HUES64 (cell line): ENCODE data around the gene RPH3AL.
"Not testable (repeated sequence)": the region's sequence is repeated elsewhere in the genome, so short reads cannot be mapped to it uniquely, and the experiment has no call there.

ENCODE experiments used
- H3K27ac ChIP-seq: 2 replicates; pipeline ENCODE4 v1.7.0; 2013; ENCODE audit warnings: low read depth, low read length, inconsistent platforms
- H3K27me3 ChIP-seq: 2 replicates; pipeline ENCODE4 v1.6.1; 2013; ENCODE audit warnings: mild to moderate bottlenecking, low read length; ENCODE audit not compliant: insufficient read depth
- H3K36me3 ChIP-seq: 2 replicates; pipeline ENCODE4 v1.6.1; 2013; ENCODE audit warnings: mild to moderate bottlenecking, low read length; ENCODE audit not compliant: insufficient read depth
- H3K4me1 ChIP-seq: 2 replicates; pipeline ENCODE4 v1.6.1; 2013; ENCODE audit warnings: mild to moderate bottlenecking, low read length, moderate library complexity; ENCODE audit not compliant: insufficient read depth
- H3K4me3 ChIP-seq: 2 replicates; pipeline ENCODE4 v1.5.1; 2013; ENCODE audit warnings: mild to moderate bottlenecking, low read length, moderate library complexity
- H3K9ac ChIP-seq: 2 replicates; pipeline ENCODE4 v1.6.1; 2013; ENCODE audit warnings: mild to moderate bottlenecking, low read depth, low read length
- H3K9me3 ChIP-seq: 2 replicates; pipeline ENCODE4 v1.6.1; 2013; ENCODE audit warnings: low read depth, low read length; ENCODE audit not compliant: insufficient read depth
- WGBS: fragments of 150-250, 120-280 bp; methylation state at CpG from one replicate; pipeline ENCODE4 v1.1.7; 2013; ENCODE audit warnings: missing lambda C conversion rate; 5-methylcytosine and 5-hydroxymethylcytosine counted together

RPH3AL gene

DNA sequence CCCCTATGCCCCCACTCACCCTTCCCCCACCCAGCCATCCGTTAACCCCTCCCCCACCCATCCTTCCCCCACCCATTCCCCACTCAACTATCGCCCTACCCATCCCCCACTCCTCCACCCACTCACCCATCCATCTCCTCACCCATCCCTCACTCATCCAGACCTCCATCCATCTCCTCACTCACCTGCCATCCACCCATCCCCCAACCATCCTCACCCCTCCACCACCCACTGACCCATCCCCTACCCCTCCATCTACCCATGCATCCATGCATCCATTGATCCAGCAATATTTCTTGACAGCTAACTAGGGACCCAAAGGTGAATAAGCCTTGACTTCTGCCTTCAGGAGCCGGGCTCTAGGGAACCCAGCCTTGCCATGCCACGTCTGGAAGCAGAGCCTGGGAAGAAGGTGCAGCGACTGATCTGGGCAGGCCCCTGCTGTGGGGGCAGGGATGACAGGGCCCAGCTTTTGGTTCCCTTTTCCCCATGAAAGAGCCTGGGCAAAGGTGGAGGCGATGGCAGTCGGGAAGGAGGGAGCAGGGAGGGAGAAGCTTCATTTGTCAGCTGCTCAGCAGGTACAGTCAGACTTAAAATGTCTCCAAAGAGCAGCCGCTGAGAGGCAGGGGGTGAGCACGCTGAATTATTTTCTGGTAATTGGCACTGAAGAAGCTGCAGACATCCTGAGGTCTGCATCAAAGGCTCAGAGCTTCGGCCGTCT, 148.0 kb downstream of the RPH3AL start:
- Histone ChIP-seq H3K9ac (no peak overlapping the region), H3K4me3 (no peak overlapping the region), H3K9me3 (no peaks in the 10 kb centered on the region), H3K27me3 (peaks cover 3% of the 10 kb centered on the region; the same call in 1 of the 2 replicates), H3K27ac (no peak overlapping the region), H3K4me1 (no peaks in the 10 kb centered on the region), H3K36me3 (no peaks in the 10 kb centered on the region)
- WGBS: 66% methylated on average over 10 of the region's 11 CpGs

DNA sequence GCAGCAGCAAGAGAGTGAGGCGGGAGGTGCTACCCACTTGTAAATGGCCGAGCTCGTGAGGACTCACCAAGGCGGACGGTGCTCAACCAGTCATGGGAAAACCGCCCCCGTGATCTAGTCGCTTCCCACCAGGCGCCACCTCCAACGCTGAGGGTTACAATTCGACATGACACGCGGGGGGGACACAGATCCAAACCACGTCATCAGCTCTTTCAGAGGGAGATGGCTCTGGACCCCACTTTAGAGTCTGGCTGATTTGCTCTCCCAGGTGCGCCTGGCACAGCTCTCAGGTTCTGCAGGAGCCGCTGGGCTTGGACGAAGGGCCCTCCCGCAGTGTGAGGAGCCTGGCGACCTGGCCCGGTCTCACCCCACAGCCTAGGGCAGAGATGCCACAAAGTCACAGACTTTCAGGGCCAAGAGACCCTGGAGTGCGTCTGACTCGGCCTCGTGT, 150.1 kb downstream of the RPH3AL start:
- H3K9ac ChIP-seq: no peak overlapping the region
- H3K27me3 ChIP-seq: no peaks in the 10 kb centered on the region
- H3K36me3 ChIP-seq: no peaks in the 10 kb centered on the region
- peaks cover 8% of the 10 kb centered on the region; the same call in 1 of the 2 replicates for H3K4me1 ChIP-seq
- no peak overlapping the region for H3K4me3 ChIP-seq
- 86% methylated on average over 23 of the region's 23 CpGs for WGBS
- H3K27ac ChIP-seq: no peak overlapping the region
- H3K9me3 ChIP-seq: no peaks in the 10 kb centered on the region

DNA sequence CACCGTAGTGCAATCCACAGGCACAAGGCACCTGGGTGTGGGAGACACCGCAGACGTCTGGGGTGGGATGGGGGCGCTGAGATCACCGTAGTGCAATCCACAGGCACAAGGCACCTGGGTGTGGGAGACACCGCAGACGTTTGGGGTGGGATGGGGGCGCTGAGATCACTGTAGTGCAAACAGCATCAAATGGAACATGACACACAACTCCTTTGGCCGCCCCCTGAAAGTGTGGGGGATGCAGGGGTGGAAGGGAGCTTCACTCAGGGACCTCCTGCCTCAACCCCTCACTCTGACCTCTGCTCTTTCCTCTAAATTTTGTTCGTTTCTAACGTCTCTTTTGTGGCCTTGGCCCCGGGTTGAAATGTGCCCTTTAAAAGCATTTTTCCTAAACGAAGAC, 150.9 kb downstream of the RPH3AL start:
- H3K27me3 ChIP-seq, H3K36me3 ChIP-seq, H3K4me1 ChIP-seq, H3K9me3 ChIP-seq, H3K4me3 ChIP-seq, H3K27ac ChIP-seq, H3K9ac ChIP-seq: not testable (repeated sequence)
- 91% methylated on average over 8 of the region's 13 CpGs for WGBS

DNA sequence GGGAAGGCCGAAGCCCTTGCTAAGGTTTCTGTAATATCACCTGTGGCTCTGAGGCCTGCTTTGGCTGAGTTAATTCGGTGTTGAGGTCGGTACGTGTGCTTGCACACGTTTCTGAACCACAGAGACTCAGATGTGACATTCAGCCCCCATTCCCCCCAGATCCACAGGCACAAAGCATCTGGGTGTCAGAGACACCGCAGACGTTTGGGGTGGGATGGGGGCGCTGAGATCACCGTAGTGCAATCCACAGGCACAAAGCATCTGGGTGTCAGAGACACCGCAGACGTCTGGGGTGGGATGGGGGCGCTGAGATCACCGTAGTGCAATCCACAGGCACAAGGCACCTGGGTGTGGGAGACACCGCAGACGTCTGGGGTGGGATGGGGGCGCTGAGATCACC, 151.3 kb downstream of the RPH3AL start:
- not testable (repeated sequence) for H3K27ac ChIP-seq, H3K9ac ChIP-seq, H3K9me3 ChIP-seq, H3K4me3 ChIP-seq, H3K27me3 ChIP-seq, H3K4me1 ChIP-seq, H3K36me3 ChIP-seq
- WGBS: 93% methylated on average over 5 of the region's 16 CpGs

GRCh38 chr17:200586-200985, 152.0 kb downstream of the RPH3AL start:
- no peak overlapping the region for H3K4me3 ChIP-seq
- H3K9me3 ChIP-seq: no peaks in the 10 kb centered on the region
- H3K4me1 ChIP-seq: peaks cover 8% of the 10 kb centered on the region; the same call in 1 of the 2 replicates
- H3K27me3 ChIP-seq: no peaks in the 10 kb centered on the region
- 61% methylated on average over 10 of the region's 10 CpGs for WGBS
- no peaks in the 10 kb centered on the region for H3K36me3 ChIP-seq
- H3K27ac ChIP-seq: no peak overlapping the region
- H3K9ac ChIP-seq: no peak overlapping the region

- Histone ChIP-seq H3K27me3 (no peaks in the 10 kb centered on the region), H3K4me3 (no peak overlapping the region), H3K9ac (no peak overlapping the region), H3K4me1 (peaks cover 8% of the 10 kb centered on the region; the same call in 1 of the 2 replicates), H3K36me3 (no peaks in the 10 kb centered on the region), H3K9me3 (no peaks in the 10 kb centered on the region), H3K27ac (no peak overlapping the region)
- 57% methylated on average over 14 of the region's 14 CpGs for WGBS
Measured at GRCh38 chr17:199806-200545, 152.6 kb downstream of the RPH3AL start.

- peaks cover 8% of the 10 kb centered on the region; the same call in 1 of the 2 replicates for H3K4me1 ChIP-seq
- H3K4me3 ChIP-seq: no peak overlapping the region
- H3K36me3 ChIP-seq: no peaks in the 10 kb centered on the region
- 54% methylated on average over 8 of the region's 8 CpGs for WGBS
- H3K27me3 ChIP-seq: no peaks in the 10 kb centered on the region
- no peaks in the 10 kb centered on the region for H3K9me3 ChIP-seq
- H3K27ac ChIP-seq: no peak overlapping the region
- no peak overlapping the region for H3K9ac ChIP-seq
Measured at GRCh38 chr17:199191-199604, 153.4 kb downstream of the RPH3AL start.

DNA sequence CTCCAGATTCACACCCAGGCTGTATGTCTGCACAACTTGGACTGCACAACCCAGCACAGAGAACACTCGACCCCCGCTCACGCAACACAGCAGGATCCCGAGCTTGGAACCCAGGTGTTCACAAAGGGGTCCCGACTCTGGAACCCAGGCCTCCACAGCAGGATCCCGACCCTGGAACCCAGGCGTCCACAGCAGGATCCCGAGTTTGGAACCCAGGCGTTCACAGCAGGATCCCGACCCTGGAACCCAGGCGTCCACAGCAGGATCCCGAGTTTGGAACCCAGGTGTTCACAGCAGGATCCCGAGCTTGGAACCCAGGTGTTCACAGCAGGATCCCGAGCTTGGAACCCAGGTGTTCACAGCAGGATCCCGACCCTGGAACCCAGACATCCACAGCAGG, 154.4 kb downstream of the RPH3AL start:
- H3K4me1 ChIP-seq, H3K9ac ChIP-seq, H3K27me3 ChIP-seq, H3K9me3 ChIP-seq, H3K4me3 ChIP-seq, H3K36me3 ChIP-seq, H3K27ac ChIP-seq: not testable (repeated sequence)
- WGBS: 92% methylated on average over 15 of the region's 15 CpGs

DNA sequence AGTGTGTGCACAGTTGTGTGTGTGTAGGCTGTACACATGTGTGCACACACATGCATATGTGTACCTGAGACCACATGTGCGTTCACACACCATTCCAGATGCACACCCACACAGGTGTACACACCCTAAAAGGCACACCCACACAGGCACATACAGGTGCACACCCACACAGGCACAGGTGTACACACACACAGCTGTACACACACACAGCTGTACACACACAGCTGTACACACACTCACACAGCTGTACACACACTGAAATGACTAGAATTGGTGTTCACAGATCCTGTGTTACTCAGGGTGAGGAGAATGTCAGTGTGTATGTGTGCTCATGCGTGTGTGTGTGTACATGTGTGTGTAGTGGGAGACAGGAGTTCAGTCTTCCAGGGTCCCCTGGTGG, 155.3 kb downstream of the RPH3AL start:
- H3K9ac ChIP-seq: no peak overlapping the region
- H3K27ac ChIP-seq: no peak overlapping the region
- 94% methylated on average over 2 of the region's 2 CpGs for WGBS
- H3K27me3 ChIP-seq: no peaks in the 10 kb centered on the region
- no peaks in the 10 kb centered on the region for H3K9me3 ChIP-seq
- H3K4me3 ChIP-seq: no peak overlapping the region
- H3K36me3 ChIP-seq: no peaks in the 10 kb centered on the region
- H3K4me1 ChIP-seq: peaks cover 8% of the 10 kb centered on the region; the same call in 1 of the 2 replicates

DNA sequence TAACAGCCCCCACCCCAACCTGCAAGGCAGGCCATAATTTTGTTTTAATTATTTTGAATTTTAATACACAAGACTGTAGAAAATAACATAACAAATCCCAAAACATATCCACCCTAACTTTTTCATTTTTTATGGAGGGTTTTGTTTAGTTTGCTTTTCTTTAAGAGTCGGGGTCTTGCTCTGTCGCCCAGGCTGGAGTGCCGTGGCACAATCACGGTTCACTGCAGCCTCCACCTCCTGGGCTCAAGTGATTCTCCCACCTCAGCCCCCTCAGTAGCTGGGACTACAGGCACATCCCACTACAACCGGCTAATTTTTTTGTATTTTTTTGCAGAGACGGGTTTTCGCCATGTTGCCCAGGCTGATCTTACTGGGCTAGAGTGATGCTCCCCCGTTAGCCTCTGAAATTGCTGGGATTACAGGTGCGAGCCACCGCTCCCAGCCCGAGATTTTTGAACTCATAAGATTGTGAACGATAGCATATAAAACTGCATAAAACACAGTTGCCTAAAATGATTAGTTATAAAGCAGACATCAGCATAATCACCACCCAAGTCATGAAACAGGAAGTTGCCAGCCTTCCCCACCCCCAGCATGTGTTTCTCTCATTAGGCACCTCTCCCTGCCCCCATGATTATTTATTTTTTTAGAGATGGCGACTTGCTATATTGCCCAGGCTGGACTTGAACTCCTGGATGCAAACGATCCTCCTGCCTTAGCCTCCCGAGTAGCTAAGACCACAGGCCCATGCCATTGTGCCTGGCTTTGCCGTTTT, 157.6 kb downstream of the RPH3AL start:
- Histone ChIP-seq H3K9me3 (no peaks in the 10 kb centered on the region), H3K27me3 (no peaks in the 10 kb centered on the region), H3K4me1 (peaks cover 8% of the 10 kb centered on the region; the same call in 1 of the 2 replicates), H3K27ac (no peak overlapping the region), H3K4me3 (no peak overlapping the region), H3K9ac (no peak overlapping the region), H3K36me3 (no peaks in the 10 kb centered on the region)
- WGBS: 91% methylated on average over 16 of the region's 16 CpGs
